ENCODE results near the gene PPP1R3E.

PPP1R3E gene, protein sequence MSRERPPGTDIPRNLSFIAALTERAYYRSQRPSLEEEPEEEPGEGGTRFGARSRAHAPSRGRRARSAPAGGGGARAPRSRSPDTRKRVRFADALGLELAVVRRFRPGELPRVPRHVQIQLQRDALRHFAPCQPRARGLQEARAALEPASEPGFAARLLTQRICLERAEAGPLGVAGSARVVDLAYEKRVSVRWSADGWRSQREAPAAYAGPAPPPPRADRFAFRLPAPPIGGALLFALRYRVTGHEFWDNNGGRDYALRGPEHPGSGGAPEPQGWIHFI

DNA sequence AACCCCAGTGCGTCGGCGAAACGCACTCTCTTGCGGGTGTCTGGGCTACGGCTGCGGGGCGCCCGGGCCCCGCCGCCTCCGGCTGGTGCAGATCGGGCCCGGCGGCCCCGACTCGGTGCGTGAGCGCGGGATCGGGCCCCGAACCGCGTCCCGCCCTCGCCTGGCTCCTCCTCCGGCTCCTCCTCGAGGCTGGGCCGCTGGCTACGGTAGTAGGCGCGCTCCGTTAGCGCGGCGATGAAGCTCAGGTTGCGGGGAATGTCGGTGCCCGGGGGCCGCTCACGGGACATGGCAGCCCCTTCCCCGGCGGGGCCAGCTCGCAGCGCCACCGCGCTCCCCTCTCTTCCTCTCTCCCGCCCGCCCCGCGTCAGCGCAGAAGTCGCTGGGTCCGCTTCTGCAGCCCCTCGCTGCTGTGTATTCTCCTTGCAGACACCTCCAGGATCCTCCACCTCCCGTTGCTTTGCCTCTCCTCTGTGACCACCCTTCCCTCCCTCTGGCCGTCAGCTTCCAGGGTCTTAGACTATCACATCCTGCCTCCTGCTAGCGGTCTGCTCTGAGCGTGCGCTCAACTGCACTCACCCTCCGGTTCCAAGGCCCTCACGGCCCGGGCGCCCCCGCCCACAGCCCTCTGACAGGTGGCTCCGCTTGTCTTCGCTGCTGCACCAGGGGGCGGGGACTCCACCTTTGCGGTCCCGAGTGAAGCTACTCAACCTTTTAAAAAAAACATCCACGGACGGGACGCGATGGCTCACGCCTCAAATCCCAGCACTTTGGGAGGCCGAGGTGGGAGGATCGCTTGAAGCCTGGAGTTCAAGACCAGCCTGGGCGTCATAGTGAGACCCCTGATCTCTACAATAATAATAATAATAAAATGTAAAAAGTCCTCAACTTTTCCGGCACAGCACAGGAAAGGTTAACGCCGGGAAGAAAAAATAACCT lies at the start of gene PPP1R3E:
Gene PPP1R3E, minus strand, starts transcription at position 570 of the 936 bp plus-strand sequence. Its CDS starts 283 bp downstream, at position 287.
- TF ChIP-seq, protein P1, sequence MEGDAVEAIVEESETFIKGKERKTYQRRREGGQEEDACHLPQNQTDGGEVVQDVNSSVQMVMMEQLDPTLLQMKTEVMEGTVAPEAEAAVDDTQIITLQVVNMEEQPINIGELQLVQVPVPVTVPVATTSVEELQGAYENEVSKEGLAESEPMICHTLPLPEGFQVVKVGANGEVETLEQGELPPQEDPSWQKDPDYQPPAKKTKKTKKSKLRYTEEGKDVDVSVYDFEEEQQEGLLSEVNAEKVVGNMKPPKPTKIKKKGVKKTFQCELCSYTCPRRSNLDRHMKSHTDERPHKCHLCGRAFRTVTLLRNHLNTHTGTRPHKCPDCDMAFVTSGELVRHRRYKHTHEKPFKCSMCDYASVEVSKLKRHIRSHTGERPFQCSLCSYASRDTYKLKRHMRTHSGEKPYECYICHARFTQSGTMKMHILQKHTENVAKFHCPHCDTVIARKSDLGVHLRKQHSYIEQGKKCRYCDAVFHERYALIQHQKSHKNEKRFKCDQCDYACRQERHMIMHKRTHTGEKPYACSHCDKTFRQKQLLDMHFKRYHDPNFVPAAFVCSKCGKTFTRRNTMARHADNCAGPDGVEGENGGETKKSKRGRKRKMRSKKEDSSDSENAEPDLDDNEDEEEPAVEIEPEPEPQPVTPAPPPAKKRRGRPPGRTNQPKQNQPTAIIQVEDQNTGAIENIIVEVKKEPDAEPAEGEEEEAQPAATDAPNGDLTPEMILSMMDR (IDR thresholded peaks at IDR 0.05; ENCODE audit: extremely low read depth, missing control alignments): no peak
- peak; percentile 83 for DNase-seq (ENCODE audit: low spot score)

GRCh38 chr14:23351681-23352505 lies 49.2 kb upstream of the PPP1R3E start:
- peak; percentile 23 for DNase-seq (ENCODE audit: low spot score)
- TF ChIP-seq, protein P1 (IDR thresholded peaks at IDR 0.05; ENCODE audit: extremely low read depth, missing control alignments): no peak

DNA sequence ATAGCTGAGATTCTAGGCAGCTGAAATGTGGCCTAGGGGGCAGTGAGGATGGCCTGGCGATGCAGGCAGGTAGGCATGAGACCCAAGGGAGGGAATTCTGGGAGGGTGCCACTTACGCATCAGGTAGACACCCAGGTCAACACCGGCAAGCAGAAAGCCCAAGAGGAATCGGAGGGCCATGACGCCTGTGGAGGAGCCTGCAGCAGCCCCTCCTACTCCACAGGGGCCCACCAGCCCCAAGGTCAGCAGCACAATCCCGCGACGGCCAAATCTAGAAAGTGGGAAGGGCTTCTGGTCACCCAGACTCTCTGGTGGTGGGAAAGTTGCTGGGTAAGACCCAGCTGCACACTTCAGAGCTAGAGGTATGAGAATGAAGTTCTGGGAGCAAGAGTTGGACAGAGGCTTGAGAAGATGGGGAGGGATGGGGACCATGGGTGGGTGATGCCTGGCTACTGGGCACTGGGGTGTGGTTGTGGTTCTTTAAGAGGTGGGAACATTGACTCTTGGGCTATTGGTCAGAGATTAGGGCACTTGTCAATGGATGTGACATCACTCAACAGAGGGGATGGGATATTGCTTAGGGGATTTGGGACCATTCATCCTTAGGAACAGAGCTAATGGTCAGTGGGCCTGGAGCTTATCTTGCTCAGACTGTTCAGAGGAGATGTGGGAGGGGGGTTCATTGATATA lies 46.6 kb upstream of the PPP1R3E start:
- DNase-seq (ENCODE audit: low spot score): peak; percentile 30
- TF ChIP-seq, protein P1 (IDR thresholded peaks at IDR 0.05; ENCODE audit: extremely low read depth, missing control alignments): no peak

- peak; percentile 13 for DNase-seq (ENCODE audit: low spot score)
- TF ChIP-seq, protein P1 (IDR thresholded peaks at IDR 0.05; ENCODE audit: extremely low read depth, missing control alignments): no peak
These were observed 45.6 kb upstream of the PPP1R3E start for GRCh38 chr14:23348297-23348655.

GRCh38 chr14:23347406-23348296 lies 45.0 kb upstream of the PPP1R3E start:
- peak; percentile 22 for DNase-seq (ENCODE audit: low spot score)
- TF ChIP-seq, protein P1 (IDR thresholded peaks at IDR 0.05; ENCODE audit: extremely low read depth, missing control alignments): no peak
